22Rv1 (cell line): ENCODE data around the gene LRBA.
"Not testable (repeated sequence)": the region's sequence is repeated elsewhere in the genome, so short reads cannot be mapped to it uniquely, and the experiment has no call there.

Experiments used
- H3K27ac ChIP-seq: fragments of 450-650 bp; 2 replicates; pipeline ENCODE4 v1.5.1; 2017
- CTCF ChIP-seq: fragments of 450-650 bp; IDR thresholded peaks from 2 replicates; pipeline ENCODE4 v1.5.1; 2017; ENCODE audit warnings: mild to moderate bottlenecking
- ZFX ChIP-seq: fragments of 450-650 bp; IDR thresholded peaks from 2 replicates; pipeline ENCODE4 v1.6.1; 2017; ENCODE audit warnings: antibody characterized with exemption, borderline replicate concordance

Gene LRBA

GRCh38 chr4:150971901-150972300, 43.2 kb downstream of the LRBA start:
- TF ChIP-seq ZFX = no peak
- peak; percentile 7; the same call in 1 of the 2 replicates for TF ChIP-seq CTCF
- H3K27ac ChIP-seq = no peak overlapping the region

DNA sequence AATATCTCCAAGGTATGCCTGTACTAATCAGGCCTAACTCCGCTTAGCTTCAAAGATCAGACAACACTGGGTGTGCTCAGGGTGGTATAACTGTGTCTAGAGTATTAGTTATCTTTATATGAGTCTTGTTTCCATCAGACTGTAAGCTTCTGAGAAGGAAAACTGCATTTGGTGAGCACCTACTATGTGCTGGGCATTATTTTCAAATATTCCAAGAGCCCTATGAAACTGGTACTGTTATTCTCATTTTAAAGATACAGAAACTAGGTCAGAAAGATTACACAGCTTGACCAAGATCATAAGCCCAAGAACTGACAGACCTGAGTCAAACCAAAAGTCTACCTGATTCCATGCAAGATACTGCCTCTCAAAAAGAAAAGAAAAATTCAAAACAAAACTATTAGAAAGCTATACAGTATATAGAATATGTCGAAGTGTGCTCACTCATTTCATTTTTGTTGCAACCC, 44.4 kb downstream of the LRBA start:
- TF ChIP-seq ZFX (no peak), CTCF (no peak)
- no peak overlapping the region for H3K27ac ChIP-seq

DNA sequence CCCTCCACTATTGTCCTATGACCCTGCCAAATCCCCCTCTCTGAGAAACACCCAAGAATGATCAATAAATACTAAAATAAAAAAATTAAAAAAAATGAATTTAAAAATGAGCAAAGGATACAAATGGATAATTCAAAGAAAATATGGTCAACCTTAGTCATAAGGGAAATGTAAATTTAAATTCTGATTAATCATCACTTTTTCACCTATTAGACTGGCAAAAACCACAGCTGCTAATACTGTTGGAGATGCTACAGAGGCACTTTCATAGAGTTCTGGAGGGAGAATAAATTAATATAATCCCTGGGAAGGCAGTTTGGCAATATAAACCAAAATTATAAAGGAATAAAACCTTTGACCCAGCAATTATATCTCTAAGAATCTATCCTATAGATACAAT, 50.3 kb downstream of the LRBA start:
- H3K27ac ChIP-seq = no peak overlapping the region
- no peak for TF ChIP-seq ZFX
- no peak for TF ChIP-seq CTCF

DNA sequence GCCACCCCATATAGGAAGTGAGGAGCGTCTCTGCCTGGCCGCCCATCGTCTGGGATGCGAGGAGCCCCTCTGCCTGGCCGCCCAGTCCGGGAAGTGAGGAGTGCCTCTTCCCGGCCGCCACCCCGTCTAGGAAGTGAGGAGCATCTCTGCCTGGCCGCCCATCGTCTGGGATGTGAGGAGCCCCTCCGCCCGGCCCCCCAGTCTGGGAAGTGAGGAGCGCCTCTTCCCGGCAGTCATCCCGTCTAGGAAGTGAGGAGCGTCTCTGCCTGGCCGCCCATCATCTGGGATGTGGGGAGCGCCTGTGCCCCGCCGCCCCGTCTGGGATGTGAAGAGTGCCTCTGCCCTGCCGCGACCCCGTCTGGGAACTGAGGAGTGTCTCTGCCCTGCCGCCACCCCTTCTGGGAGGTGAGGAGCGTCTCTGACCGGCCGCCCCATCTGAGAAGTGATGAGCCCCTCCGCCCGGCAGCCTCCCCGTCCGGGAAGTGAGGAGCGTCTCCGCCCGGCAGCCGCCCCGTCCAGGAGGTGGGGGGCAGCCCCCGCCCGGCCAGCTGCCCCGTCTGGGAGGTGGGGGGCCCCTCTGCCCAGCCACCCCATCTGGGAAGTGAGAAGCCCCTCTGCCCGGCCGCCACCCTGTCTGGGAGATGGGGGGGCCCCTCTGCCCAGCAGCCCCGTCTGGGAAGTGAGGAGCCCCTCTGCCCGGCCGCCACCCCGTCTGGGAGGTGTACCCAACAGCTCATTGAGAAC, 51.3 kb downstream of the LRBA start:
- H3K27ac ChIP-seq = not testable (repeated sequence)

DNA sequence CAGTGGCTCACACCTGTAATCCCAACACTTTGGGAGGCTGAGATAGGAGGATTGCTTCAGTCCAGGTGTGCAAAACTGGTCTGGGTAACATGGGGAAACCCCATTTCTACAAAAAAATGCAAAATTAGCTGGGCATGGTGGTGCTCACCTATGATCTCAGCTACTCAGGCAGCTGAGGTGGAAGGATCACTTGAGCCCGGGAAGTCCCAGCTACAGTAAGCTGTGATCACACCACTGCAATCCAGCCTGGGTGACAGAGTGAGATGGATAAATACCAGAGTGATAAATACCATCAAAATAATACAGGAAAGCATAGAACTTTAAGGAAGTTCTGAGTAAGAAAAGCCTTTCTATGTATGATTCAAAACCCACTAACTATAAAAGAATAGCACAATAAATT, 52.8 kb downstream of the LRBA start:
- TF ChIP-seq ZFX (no peak), CTCF (no peak)
- H3K27ac ChIP-seq = no peak overlapping the region

DNA sequence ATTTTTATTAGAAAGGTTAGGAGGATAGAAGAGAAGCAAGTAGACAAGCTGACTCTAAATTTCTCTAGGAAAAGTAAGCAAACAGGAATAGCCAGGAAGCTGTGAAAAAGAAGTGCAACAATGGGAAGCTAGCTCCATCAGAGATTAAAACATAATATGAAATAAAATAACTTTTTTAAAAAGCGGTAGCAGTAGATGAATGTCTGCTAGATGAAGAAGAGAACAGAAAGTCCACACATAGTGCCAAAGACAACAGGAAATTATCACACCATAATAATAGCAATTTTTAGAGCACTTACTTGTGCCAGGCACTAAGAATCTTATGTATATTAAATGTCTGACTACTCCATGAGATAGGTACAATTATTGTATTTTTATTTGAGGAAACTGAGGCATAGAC, 53.5 kb downstream of the LRBA start:
- TF ChIP-seq ZFX = no peak
- no peak for TF ChIP-seq CTCF

GRCh38 chr4:150960818-150961217, 54.3 kb downstream of the LRBA start:
- no peak overlapping the region for H3K27ac ChIP-seq
- no peak for TF ChIP-seq ZFX
- peak; percentile 69 for TF ChIP-seq CTCF

More for the DNA sequence above, 53.5 kb downstream of the LRBA start:
- no peak overlapping the region for H3K27ac ChIP-seq

DNA sequence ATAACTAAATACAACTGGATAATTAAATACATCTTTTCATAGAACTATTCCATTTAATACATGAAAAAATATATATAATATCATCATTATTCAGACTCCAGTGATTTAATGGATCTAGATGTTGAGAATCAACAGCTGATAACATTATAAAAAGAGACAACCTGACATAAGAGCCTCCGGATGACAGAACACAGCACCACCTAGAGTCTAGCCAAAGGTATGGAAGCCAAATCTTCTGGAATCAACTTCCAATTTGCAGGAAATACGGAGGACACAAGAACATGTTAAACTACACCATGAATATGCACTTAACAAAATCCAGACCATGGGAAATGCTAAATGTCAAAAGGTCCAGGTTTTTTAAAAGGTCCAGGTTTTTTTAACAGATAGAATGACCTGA, 55.0 kb downstream of the LRBA start:
- H3K27ac ChIP-seq = no peak overlapping the region
- TF ChIP-seq ZFX = no peak
- TF ChIP-seq CTCF = peak; percentile 63

DNA sequence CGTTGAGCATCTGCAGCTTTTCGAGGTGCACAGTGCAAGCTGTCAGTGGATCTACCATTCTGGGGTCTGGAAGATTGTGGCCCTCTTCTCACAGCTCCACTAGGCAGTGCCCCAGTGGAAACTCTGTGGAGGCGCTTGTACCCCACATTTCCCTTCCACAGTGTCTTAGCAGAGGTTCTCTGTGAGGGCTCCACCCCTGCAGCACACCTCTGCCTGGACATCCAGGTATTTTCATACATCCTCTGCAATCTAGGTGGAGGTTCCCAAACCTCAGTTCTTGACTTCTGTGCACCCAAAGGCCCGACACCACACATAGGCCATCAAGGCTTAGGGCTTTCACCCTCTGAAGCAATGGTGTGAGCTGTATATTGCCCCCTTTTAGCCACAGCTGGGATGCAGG, 57.1 kb downstream of the LRBA start:
- not testable (repeated sequence) for H3K27ac ChIP-seq

GRCh38 chr4:150957095-150957494, 58.0 kb downstream of the LRBA start:
- not testable (repeated sequence) for H3K27ac ChIP-seq

DNA sequence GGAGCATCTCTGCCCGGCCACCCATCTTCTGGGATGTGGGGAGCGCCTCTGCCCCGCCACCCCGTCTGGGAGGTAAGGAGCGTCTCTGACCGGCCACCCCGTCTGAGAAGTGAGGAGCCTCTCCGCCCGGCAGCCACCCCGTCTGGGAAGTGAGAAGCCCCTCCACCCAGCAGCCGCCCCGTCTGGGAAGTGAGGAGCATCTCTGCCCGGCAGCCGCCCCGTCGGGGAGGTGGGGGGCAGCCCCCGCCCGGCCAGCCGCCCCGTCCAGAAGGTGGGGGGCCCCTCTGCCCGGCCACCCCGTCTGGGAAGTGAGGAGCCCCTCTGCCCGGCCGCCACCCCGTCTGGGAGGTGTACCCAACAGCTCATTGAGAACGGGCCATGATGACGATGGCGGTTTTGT, 61.2 kb downstream of the LRBA start:
- not testable (repeated sequence) for H3K27ac ChIP-seq
